T-helper 1 cell treated with Interleukin-12 subunit alpha and Interleukin-12 subunit beta and Interleukin-4 antibody, amounts not matched to agents 30 ng/mL and 1 ng/mL, for 36 hours (primary cell): ENCODE results near the gene TECPR2. TPM values are rescaled to one million over a fixed set of nuclear protein-coding genes. Genes with fewer than 3 reads are reported as not detected.

Source experiments
- intact Hi-C: fragments of 100-400 bp; cut with micrococcal nuclease; formaldehyde crosslinking; loops from one replicate; pipeline ENCODE4 v1.15.1; 2024
- total RNA-seq: library from RNA; stranded (reverse); gene quantifications from 2 replicates; pipeline ENCODE4 v1.2.3, GENCODE V29; 2022

TECPR2 gene
- total RNA-seq, 1 donor from 2014 or later, result 13.3 TPM

- intact Hi-C loops, result loop anchor here (2.0 to 5.0 kb wide), 6 partner anchors 73 to 1264 kb away; partner anchors contain the start of genes ANKRD9, HSP90AA1, KLC1 and RCOR1
Observed at GRCh38 chr14:102363182-102363943, 622 bp downstream of the TECPR2 start.

GRCh38 chr14:102370305-102370809 is 7.6 kb downstream of the TECPR2 start:
- intact Hi-C loops, result no loop called here

- intact Hi-C loops, result no loop called here
Observed at GRCh38 chr14:102371361-102371760, 8.6 kb downstream of the TECPR2 start.

- intact Hi-C loops, result no loop called here
Observed at GRCh38 chr14:102373110-102373509, 10.4 kb downstream of the TECPR2 start.

- intact Hi-C loops, result no loop called here
Observed at GRCh38 chr14:102374264-102374663, 11.5 kb downstream of the TECPR2 start.

- intact Hi-C loops, result no loop called here
Observed at GRCh38 chr14:102375119-102375518, 12.4 kb downstream of the TECPR2 start.

- intact Hi-C loops, result no loop called here
Observed at GRCh38 chr14:102377696-102378095, 15.0 kb downstream of the TECPR2 start.

- intact Hi-C loops, result no loop called here
Observed at GRCh38 chr14:102378830-102379229, 16.1 kb downstream of the TECPR2 start.

GRCh38 chr14:102387086-102387485 is 24.3 kb downstream of the TECPR2 start:
- intact Hi-C loops, result no loop called here

- intact Hi-C loops, result no loop called here
Observed at GRCh38 chr14:102389246-102389645, 26.5 kb downstream of the TECPR2 start.

GRCh38 chr14:102390064-102390855 is 27.5 kb downstream of the TECPR2 start:
- intact Hi-C loops, result no loop called here

- intact Hi-C loops, result no loop called here
Observed at GRCh38 chr14:102392506-102392905, 29.8 kb downstream of the TECPR2 start.

GRCh38 chr14:102394717-102395375 is 32.1 kb downstream of the TECPR2 start:
- intact Hi-C loops, result no loop called here

- intact Hi-C loops, result no loop called here
Observed at GRCh38 chr14:102396521-102396920, 33.8 kb downstream of the TECPR2 start.

GRCh38 chr14:102403028-102403427 is 40.3 kb downstream of the TECPR2 start:
- intact Hi-C loops, result no loop called here

- intact Hi-C loops, result no loop called here
Observed at GRCh38 chr14:102407258-102407657, 44.5 kb downstream of the TECPR2 start.

GRCh38 chr14:102408724-102409123 is 46.0 kb downstream of the TECPR2 start:
- intact Hi-C loops, result no loop called here

- intact Hi-C loops, result no loop called here
Observed at GRCh38 chr14:102415671-102416070, 52.9 kb downstream of the TECPR2 start.

GRCh38 chr14:102417001-102417431 is 54.3 kb downstream of the TECPR2 start:
- intact Hi-C loops, result no loop called here

- intact Hi-C loops, result no loop called here
Observed at GRCh38 chr14:102417646-102418045, 54.9 kb downstream of the TECPR2 start.

- intact Hi-C loops, result no loop called here
Observed at GRCh38 chr14:102418169-102418852, 55.6 kb downstream of the TECPR2 start.
